Ovary (tissue), 3 donors: ENCODE results near the gene PCDHGA5.

Experiments used
- EP300 ChIP-seq: sonication (generic); formaldehyde crosslinking; IDR thresholded peaks from one replicate; pipeline ENCODE4 v1.6.1; 2017; ENCODE audit warnings: antibody characterized with exemption
- POLR2A ChIP-seq: fragments of 450-650 bp; IDR thresholded peaks from one replicate; pipeline ENCODE4 v1.6.1; 2017; ENCODE audit warnings: antibody characterized with exemption, mild to moderate bottlenecking, moderate library complexity
- TF ChIP-seq, protein P1 (sequence below), 3 donors: fragments of 450-650 bp in 2 of 3; fragments of 200-600 bp in 1 of 3; IDR thresholded peaks; one replicate each; pipeline versions ENCODE4 v1.5.1 to v1.8.0; 2016 to 2022; ENCODE audit warnings: antibody characterized with exemption in 3 of 3, mild to moderate bottlenecking in 1 of 3
- donor health status: DM: no; HTN: no; CAD: no.

DNA sequence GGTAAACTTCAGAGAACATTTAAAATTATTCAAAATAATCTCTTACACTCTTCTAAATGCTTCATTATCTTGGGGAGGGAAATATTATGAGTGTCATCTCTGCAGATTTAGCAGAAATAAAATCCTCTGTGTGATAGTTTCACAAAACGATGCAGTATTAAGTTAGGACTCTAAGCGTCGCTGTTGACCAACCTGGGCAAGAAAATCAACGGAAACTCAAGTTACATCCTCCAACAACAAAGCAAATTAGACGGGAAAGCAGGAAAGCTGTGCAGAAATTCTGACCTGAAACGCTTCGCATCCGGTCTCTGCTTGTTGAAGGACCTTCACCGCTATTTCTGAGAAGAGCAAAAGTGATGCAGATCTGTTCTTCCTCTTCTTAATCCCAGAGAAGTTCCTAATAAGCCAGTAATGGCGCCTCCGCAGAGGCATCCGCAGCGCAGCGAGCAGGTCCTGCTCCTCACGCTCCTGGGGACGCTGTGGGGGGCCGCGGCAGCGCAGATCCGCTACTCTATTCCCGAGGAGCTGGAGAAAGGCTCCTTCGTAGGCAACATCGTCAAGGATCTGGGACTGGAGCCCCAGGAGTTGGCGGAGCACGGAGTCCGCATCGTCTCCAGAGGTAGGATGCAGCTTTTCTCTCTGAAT, 9.8 kb downstream of the PCDHGA5 start, which contains the start of gene PCDHGA6:
- TF ChIP-seq, protein P1, sequence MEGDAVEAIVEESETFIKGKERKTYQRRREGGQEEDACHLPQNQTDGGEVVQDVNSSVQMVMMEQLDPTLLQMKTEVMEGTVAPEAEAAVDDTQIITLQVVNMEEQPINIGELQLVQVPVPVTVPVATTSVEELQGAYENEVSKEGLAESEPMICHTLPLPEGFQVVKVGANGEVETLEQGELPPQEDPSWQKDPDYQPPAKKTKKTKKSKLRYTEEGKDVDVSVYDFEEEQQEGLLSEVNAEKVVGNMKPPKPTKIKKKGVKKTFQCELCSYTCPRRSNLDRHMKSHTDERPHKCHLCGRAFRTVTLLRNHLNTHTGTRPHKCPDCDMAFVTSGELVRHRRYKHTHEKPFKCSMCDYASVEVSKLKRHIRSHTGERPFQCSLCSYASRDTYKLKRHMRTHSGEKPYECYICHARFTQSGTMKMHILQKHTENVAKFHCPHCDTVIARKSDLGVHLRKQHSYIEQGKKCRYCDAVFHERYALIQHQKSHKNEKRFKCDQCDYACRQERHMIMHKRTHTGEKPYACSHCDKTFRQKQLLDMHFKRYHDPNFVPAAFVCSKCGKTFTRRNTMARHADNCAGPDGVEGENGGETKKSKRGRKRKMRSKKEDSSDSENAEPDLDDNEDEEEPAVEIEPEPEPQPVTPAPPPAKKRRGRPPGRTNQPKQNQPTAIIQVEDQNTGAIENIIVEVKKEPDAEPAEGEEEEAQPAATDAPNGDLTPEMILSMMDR (IDR thresholded peaks at IDR 0.05), result peak in 2 of 3 donors; percentile 20 to 28
- TF ChIP-seq POLR2A (no peak), EP300 (no peak)
